ENCODE data around the gene OR6Y1. TPM values are rescaled to one million over a fixed set of nuclear protein-coding genes. Genes with fewer than 3 reads are reported as not detected.

The OR6Y1 gene
- total and polyA plus RNA-seq, 10 donors = not detected

DNA sequence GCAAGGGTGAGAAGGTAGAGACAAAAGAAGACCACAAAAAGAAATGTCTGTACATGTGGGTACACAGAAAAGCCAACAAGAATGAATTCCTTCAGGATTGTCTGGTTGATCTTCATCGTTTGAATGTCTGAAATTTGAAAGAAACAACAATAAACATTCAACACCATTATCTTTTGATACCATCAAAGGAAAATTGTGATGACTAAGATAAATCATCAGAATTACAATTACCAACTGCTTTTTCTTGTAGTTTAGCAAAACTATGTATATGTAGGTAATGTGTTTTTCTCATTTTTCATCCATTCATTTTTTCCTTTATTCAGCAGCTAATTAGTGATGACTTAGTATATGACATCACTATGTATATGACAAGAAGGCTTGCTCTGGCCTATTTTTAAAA is 25.5 kb upstream of the OR6Y1 start, which contains the start of gene OR10X1:
TSS of gene OR10X1 (minus strand) at position 167 of the 400 bp plus-strand sequence. CDS start at position 167, 0 bp downstream.
- H3K4me1 ChIP-seq = no peaks in the 10 kb centered on the region
- H3K27me3 ChIP-seq (replicated peaks in 1 of 7) = no peaks in the 10 kb centered on the region
- no peak for DNase-seq
- H3K9me3 ChIP-seq = no peaks in the 10 kb centered on the region
- no peak within 1 kb of the TSS for H3K27ac ChIP-seq
- TF ChIP-seq POLR2A (IDR thresholded peaks at IDR 0.05) (no peak), POLR2AphosphoS5 (IDR thresholded peaks at IDR 0.05) (no peak)
- TF ChIP-seq, protein P1, sequence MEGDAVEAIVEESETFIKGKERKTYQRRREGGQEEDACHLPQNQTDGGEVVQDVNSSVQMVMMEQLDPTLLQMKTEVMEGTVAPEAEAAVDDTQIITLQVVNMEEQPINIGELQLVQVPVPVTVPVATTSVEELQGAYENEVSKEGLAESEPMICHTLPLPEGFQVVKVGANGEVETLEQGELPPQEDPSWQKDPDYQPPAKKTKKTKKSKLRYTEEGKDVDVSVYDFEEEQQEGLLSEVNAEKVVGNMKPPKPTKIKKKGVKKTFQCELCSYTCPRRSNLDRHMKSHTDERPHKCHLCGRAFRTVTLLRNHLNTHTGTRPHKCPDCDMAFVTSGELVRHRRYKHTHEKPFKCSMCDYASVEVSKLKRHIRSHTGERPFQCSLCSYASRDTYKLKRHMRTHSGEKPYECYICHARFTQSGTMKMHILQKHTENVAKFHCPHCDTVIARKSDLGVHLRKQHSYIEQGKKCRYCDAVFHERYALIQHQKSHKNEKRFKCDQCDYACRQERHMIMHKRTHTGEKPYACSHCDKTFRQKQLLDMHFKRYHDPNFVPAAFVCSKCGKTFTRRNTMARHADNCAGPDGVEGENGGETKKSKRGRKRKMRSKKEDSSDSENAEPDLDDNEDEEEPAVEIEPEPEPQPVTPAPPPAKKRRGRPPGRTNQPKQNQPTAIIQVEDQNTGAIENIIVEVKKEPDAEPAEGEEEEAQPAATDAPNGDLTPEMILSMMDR (IDR thresholded peaks at IDR 0.05 in 8 of 11, conservative IDR thresholded peaks at IDR 0.05 in 3 of 11) = no peak
- no peak within 1 kb of the TSS for H3K4me3 ChIP-seq
- 72 to 86% (median 81%) methylated on average over 1 of the region's 1 CpG for WGBS, 5 donors
- H3K36me3 ChIP-seq = no peaks in the 10 kb centered on the region
- intact Hi-C loops (cut with DNase I; ENCODE audit: low total_unique reads) = no loop called here

DNA sequence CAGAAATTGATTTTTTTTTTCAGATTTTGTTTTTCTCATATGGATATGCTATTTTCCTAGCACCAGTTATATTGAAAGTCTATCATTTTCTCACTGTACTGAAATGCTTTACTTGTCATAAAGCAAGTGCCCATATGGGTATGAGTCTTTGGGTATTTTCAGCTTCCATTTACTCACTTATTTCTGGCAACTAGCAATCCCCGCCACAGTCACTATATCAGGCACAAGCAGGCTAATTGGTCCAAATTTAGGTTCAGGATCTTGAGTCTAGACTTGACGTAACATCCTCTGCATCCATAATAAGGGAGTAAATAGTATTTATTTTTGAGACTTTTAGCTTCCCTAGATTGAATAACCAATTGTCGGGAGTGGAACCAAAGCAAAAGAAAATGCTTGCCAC is 23.4 kb upstream of the OR6Y1 start:
- H3K4me1 ChIP-seq = no peaks in the 10 kb centered on the region
- no peaks in the 10 kb centered on the region for H3K27me3 ChIP-seq (replicated peaks in 1 of 7)
- WGBS, 5 donors = 89 to 96% (median 93%) methylated on average over 3 of the region's 3 CpGs
- H3K4me3 ChIP-seq = no peak overlapping the region
- no peak overlapping the region for H3K27ac ChIP-seq
- no peak for TF ChIP-seq POLR2AphosphoS5 (IDR thresholded peaks at IDR 0.05)
- intact Hi-C loops (cut with DNase I; ENCODE audit: low total_unique reads) = no loop called here
- H3K9me3 ChIP-seq = no peaks in the 10 kb centered on the region
- no peaks in the 10 kb centered on the region for H3K36me3 ChIP-seq
- DNase-seq = no peak

DNA sequence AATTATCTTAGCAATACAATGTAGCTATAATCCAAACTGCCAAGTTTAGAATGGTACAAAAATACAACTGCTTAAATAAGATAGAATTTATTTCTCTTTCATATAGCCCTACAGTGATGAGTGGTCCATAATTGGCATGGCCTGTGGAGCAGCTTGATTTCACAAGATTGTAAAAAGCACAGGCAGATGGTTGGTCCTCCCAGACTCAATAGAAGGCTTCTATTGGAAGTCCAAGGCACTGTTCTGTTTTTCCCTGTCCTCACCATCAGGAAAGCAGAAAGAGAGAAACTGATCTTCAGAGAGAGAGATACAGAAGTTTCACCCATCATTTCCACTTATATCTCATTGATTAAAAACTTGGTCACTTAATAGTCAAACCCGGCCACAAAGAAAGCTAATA is 18.0 kb upstream of the OR6Y1 start:
- WGBS, 5 donors = 81 to 94% (median 88%) methylated on average over 1 of the region's 1 CpG
- Histone ChIP-seq H3K27ac (no peak overlapping the region), H3K9me3 (no peaks in the 10 kb centered on the region), H3K27me3 (replicated peaks in 1 of 7) (no peaks in the 10 kb centered on the region), H3K4me1 (no peaks in the 10 kb centered on the region), H3K4me3 (no peak overlapping the region), H3K36me3 (no peaks in the 10 kb centered on the region)
- DNase-seq = no peak
- intact Hi-C loops (cut with DNase I; ENCODE audit: low total_unique reads) = no loop called here
- no peak for TF ChIP-seq POLR2A (IDR thresholded peaks at IDR 0.05)
- TF ChIP-seq, protein P1 (IDR thresholded peaks at IDR 0.05 in 8 of 11, conservative IDR thresholded peaks at IDR 0.05 in 3 of 11) = no peak
- no peak for TF ChIP-seq POLR2AphosphoS5 (IDR thresholded peaks at IDR 0.05)

DNA sequence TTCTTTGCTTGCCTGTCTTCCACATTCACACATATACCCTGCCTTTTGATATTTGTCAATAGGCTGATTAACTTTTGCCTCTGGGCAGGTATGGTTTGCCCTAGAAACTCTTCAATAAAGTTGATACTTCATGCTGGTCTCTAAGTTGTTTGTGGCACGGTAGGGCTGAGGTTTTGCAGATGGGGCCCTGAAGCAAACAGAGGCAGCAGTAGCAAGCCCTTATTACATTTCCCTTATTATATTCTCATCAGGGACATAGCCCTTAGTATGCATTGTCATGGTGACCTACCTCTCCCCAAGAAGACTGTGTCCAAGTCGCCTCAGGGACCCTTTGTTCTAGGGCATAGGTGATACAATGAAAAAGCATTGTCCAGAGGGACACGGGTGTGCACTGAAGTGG is 16.3 kb upstream of the OR6Y1 start, which contains the start of gene OR6P1:
TSS of gene OR6P1 (minus strand) at position 101 of the 400 bp plus-strand sequence. CDS start 6,976 bp downstream, outside the sequence.
- Histone ChIP-seq H3K36me3 (no peaks in the 10 kb centered on the region), H3K9me3 (no peaks in the 10 kb centered on the region), H3K27ac (no peak within 1 kb of the TSS), H3K4me3 (no peak within 1 kb of the TSS), H3K27me3 (replicated peaks in 1 of 7) (no peaks in the 10 kb centered on the region), H3K4me1 (no peaks in the 10 kb centered on the region)
- DNase-seq = no peak
- 73 to 91% (median 79%) methylated on average over 3 of the region's 3 CpGs for WGBS, 5 donors
- intact Hi-C loops (cut with DNase I; ENCODE audit: low total_unique reads) = no loop called here
- TF ChIP-seq POLR2AphosphoS5 (IDR thresholded peaks at IDR 0.05) (no peak), POLR2A (IDR thresholded peaks at IDR 0.05) (no peak)
- TF ChIP-seq, protein P1 (IDR thresholded peaks at IDR 0.05 in 8 of 11, conservative IDR thresholded peaks at IDR 0.05 in 3 of 11) = no peak

DNA sequence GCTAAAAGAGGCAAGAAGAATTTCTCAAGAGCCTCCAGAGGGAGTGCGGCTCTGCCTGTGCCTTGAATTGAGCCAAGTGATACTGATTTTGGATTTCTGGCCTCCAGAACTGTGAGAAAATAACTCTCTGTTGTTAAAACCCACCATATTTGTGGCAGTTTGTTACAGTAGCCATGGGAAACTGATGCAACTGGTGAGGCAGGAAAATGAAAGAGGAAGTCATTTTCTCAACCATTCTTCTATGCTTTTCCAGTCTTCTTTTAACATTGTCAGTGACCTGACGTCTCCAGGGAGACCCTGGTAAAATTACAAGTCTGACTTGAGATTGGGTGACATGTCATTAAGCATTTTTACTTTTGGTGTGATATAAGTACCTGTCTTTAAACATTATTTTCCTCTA is 10.4 kb upstream of the OR6Y1 start:
- 42 to 52% (median 47%) methylated on average over 2 of the region's 2 CpGs for WGBS, 5 donors
- intact Hi-C loops (cut with DNase I; ENCODE audit: low total_unique reads) = no loop called here
- peaks cover 0 to 5% (median 0%) of the 10 kb centered on the region in 7 donors for H3K27me3 ChIP-seq (replicated peaks in 1 of 7)
- no peaks in the 10 kb centered on the region for H3K9me3 ChIP-seq
- no peak for DNase-seq
- H3K27ac ChIP-seq = peak overlapping the region in 4 of 8 donors; percentile 9 to 66 (median 33)
- H3K4me1 ChIP-seq = peaks cover 0 to 16% (median 9%) of the 10 kb centered on the region in 6 donors
- TF ChIP-seq POLR2A (IDR thresholded peaks at IDR 0.05) (no peak), POLR2AphosphoS5 (IDR thresholded peaks at IDR 0.05) (no peak)
- TF ChIP-seq, protein P1 (IDR thresholded peaks at IDR 0.05 in 8 of 11, conservative IDR thresholded peaks at IDR 0.05 in 3 of 11) = no peak
- no peaks in the 10 kb centered on the region for H3K36me3 ChIP-seq
- H3K4me3 ChIP-seq = no peak overlapping the region
